HG03280 (cell line): ENCODE measurements around the gene TTLL10.
"Not testable (repeated sequence)": the region's sequence is repeated elsewhere in the genome, so short reads cannot be mapped to it uniquely, and the experiment has no call there.

Source experiments
- ATAC-seq: cut with Tn5 transposase; IDR thresholded peaks from one replicate; pipeline ENCODE4 v1.9.1; 2021; ENCODE audit warnings: mild to moderate bottlenecking, moderate library complexity; ENCODE audit not compliant: unreplicated experiment

The TTLL10 gene

GRCh38 chr1:1170215-1171091, 3.2 kb upstream of the TTLL10 start:
- ATAC-seq, result no peak

- no peak for ATAC-seq
These were observed 2.5 kb upstream of the TTLL10 start for GRCh38 chr1:1171161-1171545.

- ATAC-seq, result no peak
These were observed 1.9 kb upstream of the TTLL10 start for GRCh38 chr1:1171546-1172340.

- ATAC-seq, result no peak
These were observed 453 bp upstream of the TTLL10 start for GRCh38 chr1:1173061-1173792.

GRCh38 chr1:1175221-1176062, 1.8 kb downstream of the TTLL10 start:
- no peak for ATAC-seq

- ATAC-seq, result not testable (repeated sequence)
These were observed 2.5 kb downstream of the TTLL10 start for GRCh38 chr1:1176063-1176761.

GRCh38 chr1:1176931-1177330, 3.3 kb downstream of the TTLL10 start:
- ATAC-seq, result no peak

GRCh38 chr1:1177452-1178206, 3.9 kb downstream of the TTLL10 start:
- no peak for ATAC-seq

- no peak for ATAC-seq
These were observed 5.2 kb downstream of the TTLL10 start for GRCh38 chr1:1178794-1179331.

- no peak for ATAC-seq
These were observed 5.8 kb downstream of the TTLL10 start for GRCh38 chr1:1179346-1179982.

- ATAC-seq, result no peak
These were observed 6.5 kb downstream of the TTLL10 start for GRCh38 chr1:1179983-1180861.

- ATAC-seq, result no peak
These were observed 7.7 kb downstream of the TTLL10 start for GRCh38 chr1:1181129-1181937.

- no peak for ATAC-seq
These were observed 8.3 kb downstream of the TTLL10 start for GRCh38 chr1:1181938-1182410.

- ATAC-seq, result no peak
These were observed 9.0 kb downstream of the TTLL10 start for GRCh38 chr1:1182491-1183220.

GRCh38 chr1:1183221-1183747, 9.6 kb downstream of the TTLL10 start:
- no peak for ATAC-seq
